ENCODE measurements around the gene IQGAP3. TPM values are rescaled to one million over a fixed set of nuclear protein-coding genes. Genes with fewer than 3 reads are reported as not detected.

IQGAP3 gene
- total RNA-seq, 4 donors from 2014 or later, result 0.06 to 1.1 (median 0.50) TPM; not detected in 1

GRCh38 chr1:156595016-156595415, 22.7 kb upstream of the IQGAP3 start:
- intact Hi-C loops (cut with DNase I), result loop anchor here (10.0 kb wide), 1 partner anchor 110 kb away; no protein-coding TSS in a partner anchor
- WGBS, result 92% methylated on average over 2 of the region's 2 CpGs
- Histone ChIP-seq H3K4me3 (no peak overlapping the region), H3K4me1 (peaks cover 11 to 27% (median 23%) of the 10 kb centered on the region in 4 donors), H3K27me3 (no peaks in the 10 kb centered on the region), H3K36me3 (peaks cover 35 to 63% (median 60%) of the 10 kb centered on the region in 4 donors), H3K9me3 (no peaks in the 10 kb centered on the region), H3K27ac (replicated peaks in 1 of 4) (no peak overlapping the region)
- TF ChIP-seq POLR2AphosphoS5 (IDR thresholded peaks at IDR 0.05) (no peak), EP300 (IDR thresholded peaks at IDR 0.05) (no peak), POLR2A (IDR thresholded peaks at IDR 0.05; ENCODE audit: low read depth) (no peak), CTCF (IDR thresholded peaks at IDR 0.05) (no peak)
- no peak for DNase-seq (ENCODE audit: extremely low spot score)

- no peak for TF ChIP-seq EP300 (IDR thresholded peaks at IDR 0.05)
- no peak for TF ChIP-seq POLR2AphosphoS5 (IDR thresholded peaks at IDR 0.05)
- Histone ChIP-seq H3K4me3 (no peak overlapping the region), H3K4me1 (peaks cover 11 to 21% (median 19%) of the 10 kb centered on the region in 4 donors), H3K36me3 (peaks cover 35 to 63% (median 60%) of the 10 kb centered on the region in 4 donors), H3K27me3 (no peaks in the 10 kb centered on the region), H3K9me3 (no peaks in the 10 kb centered on the region), H3K27ac (replicated peaks in 1 of 4) (no peak overlapping the region)
- intact Hi-C loops (cut with DNase I), result loop anchor here (5.0 to 10.0 kb wide), 2 partner anchors 109 to 137 kb away; no protein-coding TSS in a partner anchor
- DNase-seq (ENCODE audit: extremely low spot score), result no peak
- WGBS, result 91% methylated on average over 3 of the region's 3 CpGs
Measured at GRCh38 chr1:156594190-156594589, 21.8 kb upstream of the IQGAP3 start.

- peaks cover 33 to 59% (median 58%) of the 10 kb centered on the region in 4 donors for H3K36me3 ChIP-seq
Measured at GRCh38 chr1:156593661-156593989, 21.3 kb upstream of the IQGAP3 start.

GRCh38 chr1:156592910-156593660, 20.7 kb upstream of the IQGAP3 start:
- no peak for DNase-seq (ENCODE audit: extremely low spot score)
- Histone ChIP-seq H3K9me3 (no peaks in the 10 kb centered on the region), H3K4me1 (peaks cover 11 to 21% (median 19%) of the 10 kb centered on the region in 4 donors), H3K36me3 (peaks cover 28 to 54% (median 52%) of the 10 kb centered on the region in 4 donors), H3K4me3 (no peak overlapping the region), H3K27ac (replicated peaks in 1 of 4) (peak overlapping the region in 2 of 4 donors; percentile 90 to 91), H3K27me3 (no peaks in the 10 kb centered on the region)
- 65% methylated on average over 4 of the region's 8 CpGs for WGBS
- intact Hi-C loops (cut with DNase I), result loop anchor here (5.0 to 10.0 kb wide), 2 partner anchors 108 to 136 kb away; no protein-coding TSS in a partner anchor
- TF ChIP-seq CTCF (IDR thresholded peaks at IDR 0.05) (no peak), POLR2AphosphoS5 (IDR thresholded peaks at IDR 0.05) (no peak), POLR2A (IDR thresholded peaks at IDR 0.05; ENCODE audit: low read depth) (no peak), EP300 (IDR thresholded peaks at IDR 0.05) (no peak)

More at GRCh38 chr1:156593661-156593989, 21.3 kb upstream of the IQGAP3 start:
- DNase-seq (ENCODE audit: extremely low spot score), result no peak
- Histone ChIP-seq H3K4me1 (peaks cover 11 to 21% (median 19%) of the 10 kb centered on the region in 4 donors), H3K27me3 (no peaks in the 10 kb centered on the region), H3K4me3 (no peak overlapping the region), H3K9me3 (no peaks in the 10 kb centered on the region), H3K27ac (replicated peaks in 1 of 4) (no peak overlapping the region)
- TF ChIP-seq POLR2AphosphoS5 (IDR thresholded peaks at IDR 0.05), result no peak
- no peak for TF ChIP-seq CTCF (IDR thresholded peaks at IDR 0.05)
- no peak for TF ChIP-seq POLR2A (IDR thresholded peaks at IDR 0.05; ENCODE audit: low read depth)
- TF ChIP-seq EP300 (IDR thresholded peaks at IDR 0.05), result no peak
- WGBS, result 86% methylated on average over 6 of the region's 8 CpGs
- intact Hi-C loops (cut with DNase I), result loop anchor here (5.0 to 10.0 kb wide), 2 partner anchors 109 to 136 kb away; no protein-coding TSS in a partner anchor

GRCh38 chr1:156592158-156592909, 20.0 kb upstream of the IQGAP3 start:
- H3K36me3 ChIP-seq, result peaks cover 23 to 46% (median 45%) of the 10 kb centered on the region in 4 donors
- TF ChIP-seq POLR2AphosphoS5 (IDR thresholded peaks at IDR 0.05), result no peak
- no peak for TF ChIP-seq CTCF (IDR thresholded peaks at IDR 0.05)
- TF ChIP-seq POLR2A (IDR thresholded peaks at IDR 0.05; ENCODE audit: low read depth), result no peak
- no peak for TF ChIP-seq EP300 (IDR thresholded peaks at IDR 0.05)
- DNase-seq (ENCODE audit: extremely low spot score), result no peak
- peak overlapping the region; percentile 72 to 87 (median 80) for H3K4me3 ChIP-seq
- intact Hi-C loops (cut with DNase I), result loop anchor here (5.0 to 10.0 kb wide), 2 partner anchors 108 to 135 kb away; no protein-coding TSS in a partner anchor
- 63% methylated on average over 9 of the region's 16 CpGs for WGBS
- H3K4me1 ChIP-seq, result peaks cover 11 to 21% (median 19%) of the 10 kb centered on the region in 4 donors
- H3K27me3 ChIP-seq, result no peaks in the 10 kb centered on the region
- peak overlapping the region; percentile 85 to 91 (median 88) for H3K27ac ChIP-seq (replicated peaks in 1 of 4)
- H3K9me3 ChIP-seq, result no peaks in the 10 kb centered on the region

Data from esophagus muscularis mucosa (tissue), 4 donors.